Activated CD8-positive, alpha-beta memory T cell treated with anti-CD3 and anti-CD28 coated beads, Interleukin-2, amount 50 U/mL, for 4 hours (primary cell): ENCODE results near the gene DCTN3.

Source experiments
- DNase-seq: peaks from one replicate; pipeline ENCODE4 v3.0.0-alpha.2; 2020

Gene DCTN3

GRCh38 chr9:34615132-34615531 is 5.2 kb downstream of the DCTN3 start:
- DNase-seq = no peak

- peak; percentile 65 for DNase-seq
Observed at GRCh38 chr9:34612788-34613390, 7.4 kb downstream of the DCTN3 start.

GRCh38 chr9:34611811-34612787 is 8.2 kb downstream of the DCTN3 start, which contains the start of gene RPP25L:
Gene RPP25L (minus strand): TSS chr9:34612097. CDS start chr9:34611296, 801 bp downstream.
- DNase-seq = peak; percentile 83

GRCh38 chr9:34611251-34611810 is 9.0 kb downstream of the DCTN3 start:
- no peak for DNase-seq

- DNase-seq = no peak
Observed at GRCh38 chr9:34610434-34611206, 9.7 kb downstream of the DCTN3 start.

- DNase-seq = no peak
Observed at GRCh38 chr9:34607331-34607730, 13.0 kb downstream of the DCTN3 start.

GRCh38 chr9:34606905-34607304 is 13.4 kb downstream of the DCTN3 start:
- DNase-seq = no peak

GRCh38 chr9:34606190-34606589 is 14.1 kb downstream of the DCTN3 start:
- DNase-seq = no peak

- DNase-seq = peak; percentile 84
Observed at GRCh38 chr9:34603610-34604231, 16.6 kb downstream of the DCTN3 start.

GRCh38 chr9:34601937-34602573 is 18.2 kb downstream of the DCTN3 start:
- no peak for DNase-seq

- no peak for DNase-seq
Observed at GRCh38 chr9:34600908-34601307, 19.4 kb downstream of the DCTN3 start.

GRCh38 chr9:34599546-34599945 is 20.7 kb downstream of the DCTN3 start:
- DNase-seq = no peak

GRCh38 chr9:34594177-34594576 is 26.1 kb downstream of the DCTN3 start:
- no peak for DNase-seq

- no peak for DNase-seq
Observed at GRCh38 chr9:34592895-34593601, 27.2 kb downstream of the DCTN3 start.

GRCh38 chr9:34591917-34592866 is 28.1 kb downstream of the DCTN3 start:
- DNase-seq = no peak

- peak; percentile 80 for DNase-seq
Observed at GRCh38 chr9:34591248-34591916, 28.9 kb downstream of the DCTN3 start.

GRCh38 chr9:34590381-34591247 is 29.7 kb downstream of the DCTN3 start:
- no peak for DNase-seq

- DNase-seq = no peak
Observed at GRCh38 chr9:34589636-34590380, 30.5 kb downstream of the DCTN3 start, which contains the start of gene CNTFR. Gene CNTFR (minus strand): TSS chr9:34589724. CDS start chr9:34568981, 20,743 bp downstream.
